MM.1S (cell line): ENCODE data around the gene GSTM2.
A peak's percentile ranks its signal among the peaks of the same experiment; 100 is the strongest.
"Not testable (repeated sequence)": the region's sequence is repeated elsewhere in the genome, so short reads cannot be mapped to it uniquely, and the experiment has no call there.

ENCODE experiments used
- DNase-seq: peaks from one replicate; pipeline ENCODE4 v3.0.0-alpha.2; 2015
- H2AFZ ChIP-seq: fragments of 300-600 bp; sonication (generic); 2 replicates; pipeline ENCODE4 v1.6.0; 2016; ENCODE audit warnings: antibody characterized with exemption, low read length
- H3F3A ChIP-seq: fragments of 300-600 bp; sonication (generic); 2 replicates; pipeline ENCODE4 v1.6.1; 2016; ENCODE audit warnings: mild to moderate bottlenecking, antibody characterized with exemption, low read length, moderate library complexity, mixed read lengths; ENCODE audit not compliant: insufficient read depth
- H3K27ac ChIP-seq: fragments of 300-600 bp; sonication (generic); 2 replicates; pipeline ENCODE4 v1.5.1; 2016; ENCODE audit warnings: mild to moderate bottlenecking, low read length
- H3K27me3 ChIP-seq: fragments of 300-600 bp; sonication (generic); replicated peaks from 2 replicates; pipeline ENCODE4 v1.6.0; 2016; ENCODE audit warnings: low read length; ENCODE audit not compliant: insufficient read depth
- H3K36me3 ChIP-seq: fragments of 300-600 bp; sonication (generic); replicated peaks from 2 replicates; pipeline ENCODE4 v1.6.1; 2016; ENCODE audit warnings: mild to moderate bottlenecking, low read length, mixed read lengths; ENCODE audit not compliant: insufficient read depth
- H3K4me1 ChIP-seq: fragments of 300-600 bp; sonication (generic); 2 replicates; pipeline ENCODE4 v1.6.1; 2016; ENCODE audit warnings: low read length, mixed read lengths
- H3K4me2 ChIP-seq: fragments of 300-600 bp; sonication (generic); 2 replicates; pipeline ENCODE4 v1.6.0; 2016; ENCODE audit warnings: low read depth, low read length
- H3K4me3 ChIP-seq: fragments of 300-600 bp; sonication (generic); 2 replicates; pipeline ENCODE4 v1.5.1; 2016; ENCODE audit warnings: low read length, mixed read lengths
- H3K79me2 ChIP-seq: fragments of 300-600 bp; sonication (generic); 2 replicates; pipeline ENCODE4 v1.6.1; 2016; ENCODE audit warnings: mixed run types, low read length, mixed read lengths
- H3K9ac ChIP-seq: fragments of 300-600 bp; sonication (generic); 2 replicates; pipeline ENCODE4 v1.6.1; 2016; ENCODE audit warnings: low read length, mixed read lengths
- H3K9me2 ChIP-seq: fragments of 300-600 bp; sonication (generic); replicated peaks from 2 replicates; pipeline ENCODE4 v1.6.1; 2016; ENCODE audit warnings: mild to moderate bottlenecking, low read length, mixed read lengths; ENCODE audit not compliant: insufficient read depth
- H3K9me3 ChIP-seq: fragments of 300-600 bp; sonication (generic); replicated peaks from 2 replicates; pipeline ENCODE4 v1.6.1; 2016; ENCODE audit warnings: mild to moderate bottlenecking, low read length, mixed read lengths; ENCODE audit not compliant: insufficient read depth
- H4K20me1 ChIP-seq: fragments of 300-600 bp; sonication (generic); 2 replicates; pipeline ENCODE4 v1.6.1; 2016; ENCODE audit warnings: mild to moderate bottlenecking, low read length, moderate library complexity, mixed read lengths; ENCODE audit not compliant: insufficient read depth
- EZH2 ChIP-seq: fragments of 300-600 bp; sonication (generic); optimal IDR thresholded peaks from 2 replicates; pipeline ENCODE3; 2017; ENCODE audit warnings: low read depth, mild to moderate bottlenecking, antibody characterized with exemption, low read length, mixed read lengths
- EZH2phosphoT487 ChIP-seq: fragments of 300-600 bp; sonication (generic); IDR thresholded peaks from 2 replicates; pipeline ENCODE4 v1.6.1; 2018; ENCODE audit warnings: antibody characterized with exemption, low read length
- TF ChIP-seq, protein P1 (sequence below): fragments of 300-600 bp; sonication (generic); IDR thresholded peaks from 2 replicates; pipeline ENCODE4 v1.5.1; 2016; ENCODE audit warnings: antibody characterized with exemption, low read length, mixed read lengths

The GSTM2 gene

DNA sequence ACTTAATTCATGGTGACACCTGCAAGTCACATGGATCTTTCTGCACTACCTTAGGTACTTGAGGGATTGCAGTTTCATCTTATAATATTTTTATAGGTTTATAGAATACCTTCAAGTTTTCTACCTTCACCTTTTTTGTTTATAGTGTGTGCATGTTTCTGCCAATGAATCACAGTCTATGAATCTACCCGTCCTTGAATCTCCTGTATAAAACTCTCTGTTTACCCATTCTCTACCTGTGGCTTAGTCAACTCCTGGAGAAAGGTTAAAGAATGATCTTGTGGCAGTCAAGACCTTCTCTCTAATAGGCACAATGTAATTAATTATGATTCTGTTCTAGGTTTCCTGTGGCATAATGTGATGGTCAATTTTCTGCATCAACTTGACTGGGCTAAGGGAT is 3.2 kb upstream of the GSTM2 start:
- no peak overlapping the region for H3K27ac ChIP-seq
- H3K36me3 ChIP-seq, result no peaks in the 10 kb centered on the region
- no peaks in the 10 kb centered on the region for H3K9me2 ChIP-seq
- H3K9me3 ChIP-seq, result no peaks in the 10 kb centered on the region
- H3K4me2 ChIP-seq, result no peak overlapping the region
- H3K79me2 ChIP-seq, result no peaks in the 10 kb centered on the region
- H3K27me3 ChIP-seq, result no peaks in the 10 kb centered on the region
- no peaks in the 10 kb centered on the region for H3F3A ChIP-seq
- H3K4me1 ChIP-seq, result no peaks in the 10 kb centered on the region
- TF ChIP-seq EZH2phosphoT487 (no peak), EZH2 (no peak)
- TF ChIP-seq, protein P1, sequence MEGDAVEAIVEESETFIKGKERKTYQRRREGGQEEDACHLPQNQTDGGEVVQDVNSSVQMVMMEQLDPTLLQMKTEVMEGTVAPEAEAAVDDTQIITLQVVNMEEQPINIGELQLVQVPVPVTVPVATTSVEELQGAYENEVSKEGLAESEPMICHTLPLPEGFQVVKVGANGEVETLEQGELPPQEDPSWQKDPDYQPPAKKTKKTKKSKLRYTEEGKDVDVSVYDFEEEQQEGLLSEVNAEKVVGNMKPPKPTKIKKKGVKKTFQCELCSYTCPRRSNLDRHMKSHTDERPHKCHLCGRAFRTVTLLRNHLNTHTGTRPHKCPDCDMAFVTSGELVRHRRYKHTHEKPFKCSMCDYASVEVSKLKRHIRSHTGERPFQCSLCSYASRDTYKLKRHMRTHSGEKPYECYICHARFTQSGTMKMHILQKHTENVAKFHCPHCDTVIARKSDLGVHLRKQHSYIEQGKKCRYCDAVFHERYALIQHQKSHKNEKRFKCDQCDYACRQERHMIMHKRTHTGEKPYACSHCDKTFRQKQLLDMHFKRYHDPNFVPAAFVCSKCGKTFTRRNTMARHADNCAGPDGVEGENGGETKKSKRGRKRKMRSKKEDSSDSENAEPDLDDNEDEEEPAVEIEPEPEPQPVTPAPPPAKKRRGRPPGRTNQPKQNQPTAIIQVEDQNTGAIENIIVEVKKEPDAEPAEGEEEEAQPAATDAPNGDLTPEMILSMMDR, result no peak
- no peak overlapping the region for H2AFZ ChIP-seq
- H3K4me3 ChIP-seq, result no peak overlapping the region
- H3K9ac ChIP-seq, result no peak overlapping the region
- H4K20me1 ChIP-seq, result no peaks in the 10 kb centered on the region
- DNase-seq, result no peak

DNA sequence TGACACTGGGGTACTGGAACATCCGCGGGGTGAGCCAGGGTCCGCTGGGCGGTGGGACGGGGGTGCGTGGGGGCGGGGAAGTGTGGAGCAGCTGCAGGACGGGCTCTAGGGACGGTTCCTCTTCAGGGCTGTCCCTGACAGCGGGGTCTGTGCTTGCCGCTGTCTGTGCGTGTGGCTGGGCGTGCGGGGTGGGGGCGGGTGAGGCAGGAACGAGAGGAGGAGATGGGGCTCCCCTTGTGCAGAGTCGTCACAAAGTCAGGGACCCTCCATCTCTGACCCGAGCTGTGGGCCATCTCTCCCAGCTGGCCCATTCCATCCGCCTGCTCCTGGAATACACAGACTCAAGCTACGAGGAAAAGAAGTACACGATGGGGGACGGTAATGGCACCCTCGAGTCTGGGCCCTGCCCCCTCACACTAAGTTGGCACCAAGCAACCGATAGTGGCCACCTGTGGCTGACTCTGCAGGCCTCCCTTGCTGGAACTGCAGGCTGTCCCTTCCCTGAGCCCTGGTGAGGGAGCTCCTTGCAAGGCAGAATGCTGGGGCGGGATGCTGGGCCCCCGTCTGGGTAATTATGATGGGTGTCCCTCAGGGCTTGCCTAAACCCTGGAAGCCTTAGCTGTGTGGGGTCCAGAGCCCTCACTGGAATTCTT is 392 bp downstream of the GSTM2 start:
- Histone ChIP-seq H4K20me1 (no peaks in the 10 kb centered on the region), H3K27me3 (no peaks in the 10 kb centered on the region), H3K9me3 (no peaks in the 10 kb centered on the region), H3K9ac (no peak overlapping the region), H3K79me2 (no peaks in the 10 kb centered on the region), H3K9me2 (no peaks in the 10 kb centered on the region), H2AFZ (no peak overlapping the region), H3K4me1 (peaks cover 11% of the 10 kb centered on the region), H3F3A (no peaks in the 10 kb centered on the region), H3K4me2 (peak overlapping the region; percentile 57; the same call in 1 of the 2 replicates), H3K36me3 (no peaks in the 10 kb centered on the region), H3K27ac (no peak overlapping the region), H3K4me3 (peak overlapping the region; percentile 49; the same call in 1 of the 2 replicates)
- TF ChIP-seq, protein P1, result no peak
- TF ChIP-seq EZH2phosphoT487 (no peak), EZH2 (no peak)
- no peak for DNase-seq

DNA sequence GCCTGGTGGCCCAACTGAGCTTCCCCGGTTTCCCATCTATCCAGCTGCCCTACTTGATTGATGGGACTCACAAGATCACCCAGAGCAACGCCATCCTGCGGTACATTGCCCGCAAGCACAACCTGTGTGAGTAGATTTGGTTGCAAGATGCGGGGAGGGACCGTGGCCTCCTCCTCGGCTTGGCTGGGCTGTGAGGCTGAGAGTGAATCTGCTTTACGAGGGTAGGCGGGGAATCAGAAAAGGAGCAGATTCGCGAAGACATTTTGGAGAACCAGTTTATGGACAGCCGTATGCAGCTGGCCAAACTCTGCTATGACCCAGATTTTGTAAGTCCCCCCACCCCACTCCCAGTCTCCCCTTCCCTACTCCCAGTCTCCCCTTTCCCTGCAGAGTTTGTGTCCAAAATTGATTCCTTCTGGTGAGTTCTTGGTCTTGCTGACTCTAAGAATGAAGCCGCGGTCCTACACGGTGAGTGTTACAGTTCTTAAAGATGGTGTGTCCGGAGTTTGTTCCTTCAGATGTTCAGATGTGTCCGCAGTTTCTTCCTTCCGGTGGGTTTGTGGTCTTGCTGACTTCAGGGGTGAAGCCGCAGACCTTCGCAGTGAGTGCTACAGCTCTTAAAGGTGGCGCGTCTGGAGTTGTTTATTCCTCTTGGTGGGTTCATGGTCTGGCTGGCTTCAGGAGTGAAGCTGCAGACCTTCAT is 1.5 kb downstream of the GSTM2 start:
- no peaks in the 10 kb centered on the region for H3K27me3 ChIP-seq
- H3K4me2 ChIP-seq, result no peak overlapping the region
- TF ChIP-seq EZH2phosphoT487 (no peak), EZH2 (no peak)
- TF ChIP-seq, protein P1, result no peak
- H3K27ac ChIP-seq, result no peak overlapping the region
- peaks cover 11% of the 10 kb centered on the region for H3K4me1 ChIP-seq
- no peaks in the 10 kb centered on the region for H4K20me1 ChIP-seq
- no peak overlapping the region for H3K9ac ChIP-seq
- DNase-seq, result no peak
- H3F3A ChIP-seq, result no peaks in the 10 kb centered on the region
- H3K4me3 ChIP-seq, result no peak overlapping the region
- H3K36me3 ChIP-seq, result no peaks in the 10 kb centered on the region
- H2AFZ ChIP-seq, result no peak overlapping the region
- H3K9me3 ChIP-seq, result no peaks in the 10 kb centered on the region
- no peaks in the 10 kb centered on the region for H3K79me2 ChIP-seq
- H3K9me2 ChIP-seq, result no peaks in the 10 kb centered on the region

DNA sequence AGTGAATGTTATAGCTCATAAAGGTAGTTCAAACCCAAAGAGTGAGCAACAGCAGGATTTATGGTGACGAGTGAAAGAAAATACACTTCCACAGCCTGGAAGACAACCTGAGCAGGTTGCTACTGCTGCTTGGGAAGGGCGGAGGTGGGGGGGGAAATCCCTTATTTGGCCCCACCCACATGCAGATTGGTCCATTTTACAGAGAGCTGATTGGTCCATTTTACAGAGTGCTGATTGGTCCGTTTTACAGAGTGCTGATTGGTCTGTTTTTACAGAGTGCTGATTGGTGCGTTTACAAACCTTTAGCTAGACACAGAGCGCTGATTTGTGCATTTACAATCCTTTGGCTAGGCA is 2.1 kb downstream of the GSTM2 start:
- not testable (repeated sequence) for H3K27ac ChIP-seq

More for the DNA sequence above, 2.1 kb downstream of the GSTM2 start:
- H4K20me1 ChIP-seq, H3F3A ChIP-seq, H3K9me2 ChIP-seq, H3K9me3 ChIP-seq, H3K36me3 ChIP-seq, H3K27me3 ChIP-seq, H2AFZ ChIP-seq, H3K4me2 ChIP-seq, DNase-seq, H3K9ac ChIP-seq, H3K4me3 ChIP-seq, H3K79me2 ChIP-seq: not testable (repeated sequence)
- H3K4me1 ChIP-seq, result peaks cover 11% of the 10 kb centered on the region
